Measurements from ENCODE around the gene STRIP2. TPM values are rescaled to one million over a fixed set of nuclear protein-coding genes. Genes with fewer than 3 reads are reported as not detected.

Gene STRIP2
- total RNA-seq, 2 donors from 2014 or later: 1.9 to 4.7 TPM

GRCh38 chr7:129513546-129513945 is 79.3 kb downstream of the STRIP2 start:
- no peak for DNase-seq
- no peak for TF ChIP-seq CTCF (IDR thresholded peaks at IDR 0.05)
- Histone ChIP-seq H3K36me3 (no peaks in the 10 kb centered on the region), H3K4me3 (no peak overlapping the region), H3K4me1 (no peaks in the 10 kb centered on the region), H3K27me3 (no peaks in the 10 kb centered on the region), H3K27ac (no peak overlapping the region), H3K9ac (ENCODE audit: low read depth in 2 of 2, low read length in 2 of 2) (no peak overlapping the region), H3K9me3 (no peaks in the 10 kb centered on the region)
- intact Hi-C loops (cut with DNase I): no loop called here

DNA sequence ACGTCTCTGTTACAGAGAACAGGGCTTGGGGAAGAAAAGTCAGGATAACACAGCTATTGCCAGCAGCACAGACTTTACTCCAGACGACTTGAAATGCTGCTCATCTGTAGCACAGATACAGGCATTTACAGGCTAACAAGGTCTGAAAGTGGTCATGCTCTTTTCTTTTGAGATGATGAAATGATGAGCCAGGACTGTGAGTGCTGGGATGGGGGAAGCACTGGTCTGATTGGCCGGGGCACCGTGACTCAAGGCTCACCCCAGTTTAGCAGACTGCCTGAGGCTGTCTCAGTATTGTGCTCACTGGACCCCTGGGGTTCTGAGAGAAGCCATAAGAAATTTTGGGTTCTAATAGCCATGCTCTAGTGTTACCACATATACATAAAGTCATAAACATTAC is 80.5 kb downstream of the STRIP2 start:
- no peak overlapping the region for H3K27ac ChIP-seq
- no peak overlapping the region for H3K4me3 ChIP-seq
- H3K4me1 ChIP-seq: no peaks in the 10 kb centered on the region
- intact Hi-C loops (cut with DNase I): no loop called here
- DNase-seq: no peak
- no peaks in the 10 kb centered on the region for H3K36me3 ChIP-seq
- no peaks in the 10 kb centered on the region for H3K9me3 ChIP-seq
- H3K9ac ChIP-seq (ENCODE audit: low read depth in 2 of 2, low read length in 2 of 2): no peak overlapping the region
- no peaks in the 10 kb centered on the region for H3K27me3 ChIP-seq
- TF ChIP-seq CTCF (IDR thresholded peaks at IDR 0.05): no peak

DNA sequence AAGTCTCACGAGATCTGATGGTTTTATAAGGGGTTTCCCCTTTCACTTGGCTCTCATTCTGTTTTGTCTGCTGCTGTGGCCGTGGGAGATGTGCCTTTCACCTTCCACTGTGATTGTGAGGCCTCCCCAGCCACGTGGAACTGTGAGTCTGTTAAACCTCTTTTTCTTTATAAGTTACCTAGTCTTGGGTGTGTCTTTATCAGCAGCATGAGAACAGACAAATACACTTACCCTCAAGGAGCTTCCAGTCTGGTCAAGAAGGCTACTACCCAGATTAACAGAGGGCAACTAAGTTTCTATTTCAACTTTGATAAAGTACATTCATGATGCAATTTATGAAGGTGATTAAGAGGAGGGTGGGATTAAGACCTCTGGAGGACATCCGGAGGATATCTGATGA is 81.1 kb downstream of the STRIP2 start:
- Histone ChIP-seq H3K9me3 (no peaks in the 10 kb centered on the region), H3K9ac (ENCODE audit: low read depth in 2 of 2, low read length in 2 of 2) (no peak overlapping the region), H3K27me3 (no peaks in the 10 kb centered on the region), H3K36me3 (no peaks in the 10 kb centered on the region), H3K27ac (no peak overlapping the region), H3K4me1 (no peaks in the 10 kb centered on the region), H3K4me3 (no peak overlapping the region)
- TF ChIP-seq CTCF (IDR thresholded peaks at IDR 0.05): no peak
- DNase-seq: no peak
- intact Hi-C loops (cut with DNase I): no loop called here

DNA sequence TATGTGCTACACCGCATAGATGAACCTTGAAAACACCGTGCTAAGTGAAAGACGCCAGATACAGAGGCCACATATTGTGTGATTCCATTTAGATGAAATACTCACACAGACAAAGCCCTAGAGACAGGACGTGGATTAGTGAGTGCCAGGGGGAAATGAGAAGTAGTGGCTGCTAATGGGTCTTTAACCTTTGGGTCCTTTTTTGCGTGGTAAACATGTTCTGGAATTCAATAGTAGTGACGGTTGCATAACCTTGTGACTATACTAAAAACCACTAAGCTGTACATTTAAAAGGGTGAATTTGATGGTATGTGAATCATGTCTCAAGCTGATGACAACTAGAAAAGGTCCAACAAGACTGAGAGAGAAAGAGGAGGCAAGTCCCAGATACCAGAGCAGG is 83.7 kb downstream of the STRIP2 start:
- Histone ChIP-seq H3K4me3 (no peak overlapping the region), H3K27ac (no peak overlapping the region), H3K4me1 (no peaks in the 10 kb centered on the region), H3K9ac (ENCODE audit: low read depth in 2 of 2, low read length in 2 of 2) (no peak overlapping the region), H3K36me3 (no peaks in the 10 kb centered on the region), H3K27me3 (no peaks in the 10 kb centered on the region), H3K9me3 (no peaks in the 10 kb centered on the region)
- intact Hi-C loops (cut with DNase I): no loop called here
- DNase-seq: no peak
- no peak for TF ChIP-seq CTCF (IDR thresholded peaks at IDR 0.05)

GRCh38 chr7:129519464-129519863 is 85.2 kb downstream of the STRIP2 start:
- Histone ChIP-seq H3K9me3 (no peaks in the 10 kb centered on the region), H3K4me3 (no peak overlapping the region), H3K36me3 (no peaks in the 10 kb centered on the region), H3K4me1 (no peaks in the 10 kb centered on the region), H3K9ac (ENCODE audit: low read depth in 2 of 2, low read length in 2 of 2) (no peak overlapping the region), H3K27me3 (no peaks in the 10 kb centered on the region), H3K27ac (no peak overlapping the region)
- intact Hi-C loops (cut with DNase I): no loop called here
- no peak for TF ChIP-seq CTCF (IDR thresholded peaks at IDR 0.05)
- DNase-seq: no peak

All from colonic mucosa (tissue), 4 donors.